SU-DHL-6 (cell line): ENCODE measurements around the gene EYA2.

Experiments used
- EZH2phosphoT487 ChIP-seq: fragments of 200-600 bp; sonication (generic), shearing (Covaris generic); conservative IDR thresholded peaks from 2 replicates; pipeline ENCODE4 v1.6.1; 2018; ENCODE audit warnings: mild to moderate bottlenecking, antibody characterized with exemption, low read length, moderate library complexity, mixed read lengths
- TF ChIP-seq, protein P1 (sequence below): fragments of 200-600 bp; sonication (generic); IDR thresholded peaks from one replicate; pipeline ENCODE4 v1.5.1; 2017; ENCODE audit warnings: antibody characterized with exemption, mild to moderate bottlenecking, low read length, moderate library complexity; ENCODE audit not compliant: insufficient read depth, poor library complexity, severe bottlenecking

DNA sequence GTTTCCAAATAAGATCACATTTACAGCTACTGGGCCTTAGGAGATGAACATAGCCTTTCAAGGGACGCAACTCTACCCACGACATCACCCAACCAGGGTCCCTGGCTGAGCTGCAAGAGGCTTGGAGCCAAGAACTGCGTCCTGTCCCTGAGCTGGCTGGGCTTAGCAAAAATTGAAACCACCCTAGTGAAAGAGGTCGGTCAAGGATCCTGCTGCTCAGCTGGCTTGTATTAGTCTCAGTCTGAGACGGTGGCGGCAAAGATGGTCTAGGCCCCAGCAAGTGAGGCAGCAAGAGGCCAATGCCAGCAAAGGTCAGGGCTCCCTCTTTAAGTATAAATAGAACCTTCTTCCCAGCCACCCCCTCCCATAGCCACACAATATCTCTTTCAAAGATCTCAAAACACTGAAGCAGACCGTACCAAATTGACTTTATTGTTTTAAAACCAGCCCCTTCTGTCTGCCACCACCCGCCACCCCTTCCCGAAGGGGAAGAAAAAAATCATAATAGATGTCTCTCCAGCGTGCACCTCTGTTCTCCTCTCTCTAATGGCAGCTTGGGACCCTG lies 140.5 kb downstream of the EYA2 start:
- TF ChIP-seq, protein P1, sequence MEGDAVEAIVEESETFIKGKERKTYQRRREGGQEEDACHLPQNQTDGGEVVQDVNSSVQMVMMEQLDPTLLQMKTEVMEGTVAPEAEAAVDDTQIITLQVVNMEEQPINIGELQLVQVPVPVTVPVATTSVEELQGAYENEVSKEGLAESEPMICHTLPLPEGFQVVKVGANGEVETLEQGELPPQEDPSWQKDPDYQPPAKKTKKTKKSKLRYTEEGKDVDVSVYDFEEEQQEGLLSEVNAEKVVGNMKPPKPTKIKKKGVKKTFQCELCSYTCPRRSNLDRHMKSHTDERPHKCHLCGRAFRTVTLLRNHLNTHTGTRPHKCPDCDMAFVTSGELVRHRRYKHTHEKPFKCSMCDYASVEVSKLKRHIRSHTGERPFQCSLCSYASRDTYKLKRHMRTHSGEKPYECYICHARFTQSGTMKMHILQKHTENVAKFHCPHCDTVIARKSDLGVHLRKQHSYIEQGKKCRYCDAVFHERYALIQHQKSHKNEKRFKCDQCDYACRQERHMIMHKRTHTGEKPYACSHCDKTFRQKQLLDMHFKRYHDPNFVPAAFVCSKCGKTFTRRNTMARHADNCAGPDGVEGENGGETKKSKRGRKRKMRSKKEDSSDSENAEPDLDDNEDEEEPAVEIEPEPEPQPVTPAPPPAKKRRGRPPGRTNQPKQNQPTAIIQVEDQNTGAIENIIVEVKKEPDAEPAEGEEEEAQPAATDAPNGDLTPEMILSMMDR, result no peak
- no peak for TF ChIP-seq EZH2phosphoT487
